ENCODE results near the gene PODXL2. TPM values are rescaled to one million over a fixed set of nuclear protein-coding genes. Genes with fewer than 3 reads are reported as not detected.

Gene PODXL2, protein sequence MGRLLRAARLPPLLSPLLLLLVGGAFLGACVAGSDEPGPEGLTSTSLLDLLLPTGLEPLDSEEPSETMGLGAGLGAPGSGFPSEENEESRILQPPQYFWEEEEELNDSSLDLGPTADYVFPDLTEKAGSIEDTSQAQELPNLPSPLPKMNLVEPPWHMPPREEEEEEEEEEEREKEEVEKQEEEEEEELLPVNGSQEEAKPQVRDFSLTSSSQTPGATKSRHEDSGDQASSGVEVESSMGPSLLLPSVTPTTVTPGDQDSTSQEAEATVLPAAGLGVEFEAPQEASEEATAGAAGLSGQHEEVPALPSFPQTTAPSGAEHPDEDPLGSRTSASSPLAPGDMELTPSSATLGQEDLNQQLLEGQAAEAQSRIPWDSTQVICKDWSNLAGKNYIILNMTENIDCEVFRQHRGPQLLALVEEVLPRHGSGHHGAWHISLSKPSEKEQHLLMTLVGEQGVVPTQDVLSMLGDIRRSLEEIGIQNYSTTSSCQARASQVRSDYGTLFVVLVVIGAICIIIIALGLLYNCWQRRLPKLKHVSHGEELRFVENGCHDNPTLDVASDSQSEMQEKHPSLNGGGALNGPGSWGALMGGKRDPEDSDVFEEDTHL
- total RNA-seq, result 182 TPM

- DNase-seq (ENCODE audit: low spot score in 2 of 2) (peak; percentile 90 to 91), FAIRE-seq (no peak)
Observed at GRCh38 chr3:127628788-127629466, at the start of gene PODXL2. TSS of gene PODXL2 (plus strand) at chr3:127629185. CDS start at chr3:127629220, 35 bp downstream.

DNA sequence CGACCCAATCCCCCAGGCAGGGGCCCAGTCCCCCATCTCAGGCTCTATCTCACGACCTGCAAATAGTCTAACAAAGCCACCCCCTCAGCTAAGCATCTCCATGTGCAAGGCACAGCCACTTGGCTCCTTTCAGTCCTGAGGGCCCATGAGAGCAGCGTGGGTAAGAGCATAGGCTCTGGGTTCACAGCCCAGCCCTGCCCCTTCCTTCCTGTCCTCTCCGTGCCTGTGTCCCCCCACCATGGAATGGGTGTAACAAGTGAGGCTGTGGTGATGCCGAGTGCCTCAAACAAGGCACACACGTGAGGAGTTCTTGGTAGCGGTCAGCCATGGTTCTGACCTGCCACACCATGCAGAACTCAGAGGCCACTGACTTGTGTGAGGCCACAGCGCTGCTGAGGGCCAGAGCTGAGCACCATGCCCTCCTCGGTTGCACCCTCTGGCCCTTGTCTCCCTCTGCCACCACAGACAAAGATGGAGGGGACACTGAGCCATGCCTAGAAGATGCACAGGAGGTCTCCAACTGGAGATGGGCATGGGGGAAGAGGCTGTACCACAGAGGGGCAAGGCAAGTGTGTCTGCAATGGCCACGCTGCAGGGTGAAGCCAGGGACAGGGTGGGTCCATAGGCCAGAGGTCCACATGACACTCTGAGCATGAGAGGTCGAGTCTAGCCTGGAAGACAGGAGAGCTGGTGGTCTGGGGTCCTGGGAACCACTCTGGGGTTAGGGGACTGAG, 48.5 kb upstream of the PODXL2 start:
- no peak for DNase-seq (ENCODE audit: low spot score in 2 of 2)
- no peak for FAIRE-seq

DNA sequence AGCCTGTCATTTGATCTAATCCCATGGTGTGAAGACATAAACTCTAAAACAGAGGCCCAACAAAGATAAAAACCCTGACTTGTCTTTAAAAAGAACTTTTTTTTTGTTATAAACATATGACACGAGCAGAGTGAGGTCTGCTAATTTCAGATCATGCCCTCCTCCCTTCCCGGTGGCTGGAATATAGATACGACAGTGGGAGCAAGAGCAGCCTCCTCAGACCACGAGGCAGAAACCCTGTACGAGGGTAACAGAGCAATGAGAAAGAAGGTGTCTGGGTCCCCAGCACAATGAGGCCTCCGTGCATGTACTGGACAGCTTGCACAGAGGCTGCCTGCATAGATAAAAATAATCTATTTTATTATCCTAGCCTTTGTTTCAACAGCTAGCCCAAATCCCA, 44.3 kb upstream of the PODXL2 start:
- DNase-seq (ENCODE audit: low spot score in 2 of 2) (no peak), FAIRE-seq (no peak)

DNA sequence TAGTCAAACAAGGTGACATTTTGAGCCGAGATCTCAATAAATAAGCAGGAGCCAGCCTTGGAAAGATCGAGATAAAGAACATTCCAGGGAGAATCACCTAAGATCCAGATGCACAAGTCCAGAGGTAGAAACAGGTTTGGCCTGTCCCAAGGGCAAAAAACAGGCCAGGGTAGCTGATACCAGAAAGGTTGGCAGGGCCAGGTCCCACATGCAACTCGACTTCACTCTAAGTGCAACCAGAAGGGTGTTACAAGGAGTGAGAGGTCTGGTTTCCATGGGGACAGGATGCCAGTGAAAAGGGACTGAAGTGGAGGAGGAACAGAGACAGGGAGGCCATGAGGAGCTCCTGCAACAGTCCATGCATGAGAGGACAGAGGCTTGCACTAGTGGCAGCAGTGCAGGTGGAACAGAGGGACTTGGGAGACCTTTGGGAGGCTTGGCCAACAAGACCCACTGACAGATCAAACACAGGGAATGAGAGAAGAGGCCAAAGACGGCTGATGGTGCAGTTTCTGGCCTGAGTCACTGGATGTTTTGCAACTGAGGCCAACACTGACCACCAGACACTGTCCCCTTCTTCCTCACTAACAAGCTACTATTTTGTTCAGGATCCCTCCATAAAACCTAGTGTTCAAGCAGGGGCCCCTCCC, 43.7 kb upstream of the PODXL2 start:
- DNase-seq (ENCODE audit: low spot score in 2 of 2) (no peak), FAIRE-seq (no peak)

GRCh38 chr3:127585813-127586413, 43.1 kb upstream of the PODXL2 start:
- DNase-seq (ENCODE audit: low spot score in 2 of 2) (no peak), FAIRE-seq (no peak)

- FAIRE-seq (no peak), DNase-seq (ENCODE audit: low spot score in 2 of 2) (no peak)
Observed at GRCh38 chr3:127587876-127588275, 41.1 kb upstream of the PODXL2 start.

DNA sequence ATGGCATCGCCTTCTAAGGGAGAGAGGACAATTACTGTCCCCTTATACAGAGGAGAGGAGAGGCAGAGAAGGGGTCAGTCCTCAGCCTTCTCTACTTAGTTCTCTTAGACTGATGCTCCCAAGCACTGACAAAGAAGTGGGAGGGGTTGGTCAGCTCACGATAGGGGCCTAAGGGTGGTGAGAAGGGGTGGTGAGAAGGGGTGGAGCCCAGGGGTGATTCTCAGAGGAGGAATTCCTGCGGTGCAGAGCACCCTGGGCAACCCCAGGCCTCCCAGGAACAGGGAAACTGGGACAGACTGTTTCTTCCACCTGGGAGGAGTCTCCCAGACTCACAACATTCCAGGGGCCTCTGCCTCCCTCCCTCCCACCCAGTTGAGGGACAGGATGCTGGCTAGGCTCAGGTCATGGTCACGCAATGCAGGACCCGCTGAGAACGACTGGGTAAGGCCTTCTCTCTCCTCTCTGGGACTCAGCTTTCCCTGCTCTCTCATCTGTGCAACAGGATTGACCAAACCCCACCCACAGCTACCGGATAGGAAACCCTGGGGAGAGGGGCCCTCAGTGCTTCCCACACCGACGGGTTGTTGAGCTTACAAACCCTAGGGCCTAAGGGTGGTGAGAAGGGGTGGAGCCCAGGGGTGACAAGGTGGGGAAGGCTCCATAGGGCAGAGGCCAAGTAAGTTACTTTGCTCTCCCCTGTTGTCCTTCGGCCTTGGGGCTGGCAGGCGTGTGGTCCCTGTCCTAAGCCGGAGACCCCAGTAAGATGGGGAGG, 40.0 kb upstream of the PODXL2 start:
- DNase-seq (ENCODE audit: low spot score in 2 of 2) (no peak), FAIRE-seq (no peak)

- FAIRE-seq (no peak), DNase-seq (ENCODE audit: low spot score in 2 of 2) (peak in 1 of 2 donors; percentile 38)
Observed at GRCh38 chr3:127589600-127590281, 39.2 kb upstream of the PODXL2 start.

DNA sequence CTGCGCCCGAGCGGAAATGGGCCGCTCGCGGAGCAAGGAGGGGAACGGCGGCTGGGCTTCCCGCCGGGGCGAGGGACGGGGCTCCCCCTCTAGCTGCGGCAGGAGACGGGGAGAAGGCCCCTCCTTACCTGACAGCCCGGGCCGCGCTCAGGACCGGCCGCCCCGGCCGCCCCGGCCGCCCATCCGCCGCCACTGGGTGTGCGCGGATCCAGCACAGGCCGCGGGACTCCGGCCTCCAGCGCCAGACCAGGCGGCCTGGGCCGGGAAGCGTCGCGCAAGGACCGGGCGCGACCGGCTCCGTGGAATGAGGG, 38.7 kb upstream of the PODXL2 start:
- no peak for DNase-seq (ENCODE audit: low spot score in 2 of 2)
- FAIRE-seq, result no peak

GRCh38 chr3:127590593-127591465, 38.2 kb upstream of the PODXL2 start, which contains the start of gene TPRA1:
TSS of gene TPRA1 (minus strand) at chr3:127590733. CDS start at chr3:127580146, 10,587 bp downstream.
- peak; percentile 98 for DNase-seq (ENCODE audit: low spot score in 2 of 2)
- peak; percentile 55 for FAIRE-seq

DNA sequence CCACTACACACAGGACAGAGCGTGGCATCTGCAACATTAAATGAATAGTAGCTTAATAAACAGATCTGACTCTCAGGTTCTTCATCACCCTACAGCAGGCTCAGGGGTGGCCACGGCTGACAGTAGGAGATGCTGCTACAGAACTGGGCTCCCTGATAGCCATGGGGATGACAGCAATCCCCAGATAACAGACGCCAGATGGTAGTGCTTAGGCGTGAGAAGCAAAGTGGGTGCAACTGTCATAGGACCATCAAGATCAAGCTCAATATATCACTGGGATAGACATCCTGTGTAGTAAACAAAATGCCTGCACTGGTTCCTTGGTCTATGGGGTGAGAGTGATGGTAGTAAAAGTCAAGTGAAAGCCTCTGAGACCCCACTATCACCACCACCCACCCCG, 35.8 kb upstream of the PODXL2 start:
- no peak for FAIRE-seq
- DNase-seq (ENCODE audit: low spot score in 2 of 2), result no peak

GRCh38 chr3:127595303-127595702, 33.7 kb upstream of the PODXL2 start:
- FAIRE-seq, result no peak
- no peak for DNase-seq (ENCODE audit: low spot score in 2 of 2)

DNA sequence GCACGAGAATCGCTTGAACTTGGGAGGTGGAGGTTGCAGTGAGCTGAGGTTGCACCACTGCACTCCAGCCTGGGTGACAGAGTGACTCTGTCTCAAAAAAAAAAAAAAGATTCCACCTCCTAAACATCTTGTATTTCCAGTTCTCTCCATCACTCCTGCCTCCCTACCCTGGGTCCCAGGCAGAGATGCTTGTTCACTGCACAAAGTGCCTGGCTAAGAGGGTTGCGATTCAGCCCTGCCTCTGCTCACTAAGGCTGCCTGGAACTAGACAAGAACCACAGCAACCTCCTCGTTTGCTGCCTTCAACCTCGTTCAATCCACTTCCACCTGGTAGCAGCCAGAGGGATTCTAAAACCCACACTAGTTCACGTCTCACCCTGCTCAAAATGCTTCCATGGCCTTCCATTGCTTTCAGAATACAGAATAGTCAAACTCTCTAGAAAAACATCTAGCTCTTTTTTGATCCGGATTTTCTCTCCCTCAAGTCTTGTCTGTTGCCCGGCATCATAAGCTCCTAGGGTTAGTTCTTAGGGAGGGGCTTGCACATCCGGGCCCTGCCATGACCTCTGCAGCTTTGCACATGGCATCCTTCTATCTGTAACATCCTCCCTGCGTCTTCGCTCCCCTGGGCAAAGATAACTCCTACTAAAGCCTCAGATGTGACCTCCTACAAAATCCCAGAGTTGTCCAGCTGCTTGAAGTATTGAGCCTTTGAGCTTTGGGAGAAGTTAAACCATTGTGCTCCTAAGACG, 31.8 kb upstream of the PODXL2 start:
- FAIRE-seq (no peak), DNase-seq (ENCODE audit: low spot score in 2 of 2) (no peak)

GRCh38 chr3:127598841-127599570, 30.0 kb upstream of the PODXL2 start:
- DNase-seq (ENCODE audit: low spot score in 2 of 2), result no peak
- FAIRE-seq, result no peak

- DNase-seq (ENCODE audit: low spot score in 2 of 2) (no peak), FAIRE-seq (no peak)
Observed at GRCh38 chr3:127600749-127601456, 28.1 kb upstream of the PODXL2 start.

DNA sequence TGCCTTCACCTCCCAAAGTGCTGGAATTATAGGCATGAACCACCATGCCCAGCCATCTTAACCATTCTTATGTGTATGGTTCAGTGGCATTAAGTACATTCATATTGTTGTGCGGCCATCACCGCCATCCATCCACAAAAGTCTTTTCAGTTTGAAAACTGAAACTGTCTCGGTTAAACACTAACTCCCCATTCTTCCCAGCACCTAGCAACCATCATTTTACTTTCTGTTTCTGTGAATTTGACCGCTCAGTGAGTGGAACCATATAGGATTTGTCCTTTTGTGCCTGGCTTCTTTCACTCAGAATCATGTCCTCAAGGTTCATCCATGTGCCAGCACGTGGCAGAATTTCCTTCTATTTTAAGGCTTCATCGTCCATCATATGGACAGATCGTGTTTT, 24.9 kb upstream of the PODXL2 start:
- DNase-seq (ENCODE audit: low spot score in 2 of 2) (no peak), FAIRE-seq (no peak)

Data from frontal cortex (tissue), 4 donors.